Activated T-helper 9 cell treated with anti-CD3 and anti-CD28 coated beads, Interleukin-2, amount 50 U/mL, for 16 hours (primary cell): ENCODE results near the gene TMEM62.

Source experiments
- DNase-seq: peaks from one replicate; pipeline ENCODE4 v3.0.0-alpha.2; 2020; ENCODE audit warnings: low read depth

The TMEM62 gene

GRCh38 chr15:43133430-43134156 lies at the start of gene TMEM62:
TSS of gene TMEM62 (plus strand) at chr15:43133586. CDS start at chr15:43133803, 217 bp downstream.
- DNase-seq: peak; percentile 37

DNA sequence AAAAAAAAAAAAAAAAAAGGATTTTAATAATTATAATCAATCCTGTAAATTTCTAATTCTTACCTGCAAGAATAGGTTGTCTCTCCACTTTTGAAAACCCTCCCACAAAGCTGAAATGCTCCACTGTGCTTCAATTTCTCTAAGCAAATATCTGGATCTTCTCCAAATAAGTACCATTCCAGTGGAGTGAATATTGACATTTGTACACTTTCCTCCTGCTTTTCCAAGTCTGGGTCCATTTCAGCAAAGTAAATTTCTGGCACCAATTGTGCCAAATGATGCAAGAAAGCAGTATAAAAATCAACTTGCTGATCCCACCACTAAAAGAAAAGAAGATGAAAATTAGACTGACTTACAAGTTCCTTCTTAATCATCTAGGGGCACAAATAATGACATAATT lies 47.5 kb upstream of the TMEM62 start:
- no peak for DNase-seq

DNA sequence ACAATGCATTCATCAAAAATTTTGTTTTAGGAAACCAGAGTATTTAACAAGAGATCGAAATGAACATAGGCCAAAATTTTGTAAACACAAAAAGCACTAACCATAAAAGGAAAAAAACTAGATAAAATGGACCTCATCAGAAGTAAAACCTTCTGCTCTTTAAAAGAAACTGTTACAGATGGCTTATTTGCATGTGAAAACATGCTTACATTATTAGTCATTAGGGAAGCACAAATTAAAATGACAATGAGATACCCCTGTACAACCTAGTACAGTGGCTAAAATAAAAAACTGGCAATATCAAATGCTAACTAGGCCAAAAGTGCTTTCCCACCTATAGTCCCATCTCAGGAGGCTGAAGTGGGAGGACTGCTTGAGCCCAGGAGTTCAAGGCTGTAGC lies 46.8 kb upstream of the TMEM62 start:
- no peak for DNase-seq

- no peak for DNase-seq
Measured at GRCh38 chr15:43091859-43092258, 41.5 kb upstream of the TMEM62 start.

DNA sequence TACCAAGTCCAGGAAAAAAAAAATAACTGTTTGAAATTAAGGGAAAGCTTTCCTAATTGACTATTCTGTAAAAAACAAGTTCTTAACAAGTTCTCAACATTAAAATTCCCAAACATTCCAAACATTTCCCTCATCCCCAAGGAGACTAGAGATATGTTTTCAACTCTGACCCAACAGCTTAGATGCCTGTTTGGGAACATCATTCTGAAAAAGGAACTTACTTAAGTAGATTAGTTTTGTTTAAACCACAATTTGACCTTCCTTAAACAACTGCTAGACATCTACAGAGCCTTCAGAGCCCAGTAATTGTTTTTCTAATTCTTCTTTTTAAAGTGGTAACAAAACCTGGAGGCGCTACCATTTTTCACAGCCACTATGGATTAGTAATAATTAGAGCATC lies 40.4 kb upstream of the TMEM62 start:
- no peak for DNase-seq

GRCh38 chr15:43094416-43095030 lies 38.9 kb upstream of the TMEM62 start:
- no peak for DNase-seq

GRCh38 chr15:43095243-43095642 lies 38.1 kb upstream of the TMEM62 start:
- DNase-seq: no peak

GRCh38 chr15:43095708-43096347 lies 37.6 kb upstream of the TMEM62 start:
- DNase-seq: no peak

GRCh38 chr15:43096411-43096810 lies 37.0 kb upstream of the TMEM62 start:
- no peak for DNase-seq

GRCh38 chr15:43099105-43099845 lies 34.1 kb upstream of the TMEM62 start:
- no peak for DNase-seq

DNA sequence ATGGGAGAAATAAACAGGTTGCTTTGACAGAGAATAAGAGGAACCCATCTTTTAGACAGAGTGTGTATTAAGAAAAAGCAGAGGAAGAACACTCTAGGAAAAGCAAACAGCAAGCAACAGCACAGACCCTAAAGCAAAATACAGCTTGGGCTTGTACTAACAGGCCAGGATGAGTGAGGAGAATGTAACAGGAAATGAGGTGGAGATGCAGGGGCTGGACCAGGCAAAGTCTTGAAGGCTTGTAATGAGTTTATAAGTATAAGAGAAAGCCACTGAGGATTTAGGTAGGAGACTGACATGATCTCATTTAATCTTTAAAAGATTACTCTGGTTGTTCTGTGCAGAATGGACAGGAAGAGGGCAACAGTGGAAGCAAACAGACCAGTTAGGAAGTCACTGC lies 32.4 kb upstream of the TMEM62 start:
- DNase-seq: no peak

GRCh38 chr15:43102187-43102586 lies 31.2 kb upstream of the TMEM62 start:
- DNase-seq: no peak

DNA sequence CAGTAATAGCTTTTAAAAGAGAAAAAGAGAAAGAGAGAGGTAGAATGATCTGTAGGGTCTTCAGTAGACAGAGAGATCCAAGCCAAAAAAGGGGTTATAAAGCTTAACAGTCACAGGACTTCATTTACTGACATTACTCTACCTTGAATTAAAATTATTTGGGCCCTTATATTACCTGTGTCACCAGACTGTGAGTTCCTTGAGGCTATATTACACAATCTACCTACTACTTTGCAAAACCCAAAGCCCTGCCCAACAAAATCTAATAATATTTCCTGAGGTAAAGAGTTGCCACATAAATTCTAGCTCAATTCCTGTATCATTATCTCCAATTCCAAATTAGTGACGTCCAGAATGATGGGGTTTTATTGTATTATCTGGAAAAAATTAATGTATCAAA lies 29.5 kb upstream of the TMEM62 start:
- DNase-seq: no peak

DNA sequence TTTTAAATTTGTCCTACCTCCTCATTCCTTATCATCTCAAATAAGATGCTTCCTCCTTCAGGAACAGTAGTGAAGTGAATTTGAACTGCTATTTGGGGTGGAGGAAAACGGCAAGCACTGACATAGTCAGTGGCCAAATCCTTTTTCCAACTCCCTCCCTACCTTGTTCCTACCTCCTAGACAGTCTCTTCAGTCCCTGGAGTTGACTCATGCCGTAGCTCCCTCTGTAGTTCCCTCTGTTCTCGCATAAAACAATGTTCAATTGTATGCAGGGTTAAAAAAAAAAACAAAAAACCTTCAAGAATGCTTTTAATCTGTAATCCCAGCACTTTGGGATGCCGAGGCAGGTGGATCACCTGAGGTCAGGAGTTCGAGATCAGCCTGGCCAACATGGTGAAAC lies 29.0 kb upstream of the TMEM62 start:
- DNase-seq: no peak

DNA sequence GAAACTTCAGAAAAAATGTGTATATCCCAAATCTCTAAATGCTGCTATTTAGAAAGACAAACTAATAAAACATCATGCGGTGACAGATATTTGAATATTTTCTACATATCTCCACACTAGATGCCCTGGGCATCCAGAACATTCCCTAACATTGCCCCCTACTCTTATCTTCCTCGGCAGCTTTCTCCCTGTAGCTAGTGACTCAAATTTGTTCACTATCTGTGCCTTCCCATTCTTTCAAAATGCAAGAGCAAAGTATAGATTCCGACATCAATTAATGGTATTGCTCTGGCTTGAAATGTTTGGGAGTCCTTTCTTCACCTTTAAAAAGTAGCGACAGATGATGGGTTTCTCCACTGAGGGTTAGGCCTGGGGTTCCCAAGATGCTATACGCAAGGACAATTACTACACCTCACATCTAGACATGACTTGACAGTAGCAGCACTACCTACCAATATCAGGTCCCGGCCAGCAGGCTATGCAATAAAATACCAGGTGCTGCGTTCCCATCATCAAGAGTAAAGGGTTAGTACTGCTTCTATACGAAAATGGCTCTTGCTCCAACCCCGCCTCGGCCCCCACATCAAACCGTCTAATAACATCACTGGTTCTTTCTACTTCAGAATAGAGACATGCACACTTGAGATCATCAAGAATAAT lies 28.2 kb upstream of the TMEM62 start:
- DNase-seq: peak; percentile 3

DNA sequence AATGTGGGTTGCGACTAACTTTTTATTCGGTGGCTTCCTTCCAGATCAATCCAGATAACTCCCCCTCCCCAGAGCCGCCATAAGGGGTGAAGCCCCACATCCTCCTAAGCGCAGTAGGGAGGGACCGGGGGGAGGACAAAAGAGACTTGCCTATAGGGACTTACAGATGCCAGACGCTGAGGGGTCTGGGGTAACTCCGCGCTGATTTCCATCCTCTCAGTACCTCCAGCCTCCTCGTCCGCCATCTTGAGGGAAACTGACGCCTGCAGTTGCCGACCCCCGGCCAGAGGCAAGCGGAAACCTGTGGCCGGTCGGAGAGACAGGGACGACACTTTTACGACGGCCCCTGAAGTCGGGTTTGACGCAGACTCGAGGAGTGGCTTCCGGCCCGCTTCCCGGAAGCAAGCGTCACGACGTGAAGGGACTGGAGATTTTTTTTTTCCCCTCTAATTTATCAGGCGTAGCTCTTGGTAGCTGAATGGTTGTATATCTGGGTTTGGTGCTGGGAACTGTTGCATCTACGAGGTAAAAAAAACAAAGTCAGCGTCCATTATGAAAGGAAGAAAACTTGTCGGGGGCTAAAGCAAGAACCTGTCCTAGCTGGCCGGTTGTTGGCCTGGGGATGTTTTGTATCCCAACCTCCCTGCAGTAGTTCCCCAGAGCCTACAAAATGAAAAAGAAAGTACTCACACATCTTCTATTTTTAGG lies 27.5 kb upstream of the TMEM62 start, which contains the start of gene UBR1:
TSS of gene UBR1 (minus strand) at position 261 of the 708 bp plus-strand sequence. CDS start at position 245, 16 bp downstream.
- peak; percentile 81 for DNase-seq

GRCh38 chr15:43106486-43106829 lies 26.9 kb upstream of the TMEM62 start:
- DNase-seq: no peak

DNA sequence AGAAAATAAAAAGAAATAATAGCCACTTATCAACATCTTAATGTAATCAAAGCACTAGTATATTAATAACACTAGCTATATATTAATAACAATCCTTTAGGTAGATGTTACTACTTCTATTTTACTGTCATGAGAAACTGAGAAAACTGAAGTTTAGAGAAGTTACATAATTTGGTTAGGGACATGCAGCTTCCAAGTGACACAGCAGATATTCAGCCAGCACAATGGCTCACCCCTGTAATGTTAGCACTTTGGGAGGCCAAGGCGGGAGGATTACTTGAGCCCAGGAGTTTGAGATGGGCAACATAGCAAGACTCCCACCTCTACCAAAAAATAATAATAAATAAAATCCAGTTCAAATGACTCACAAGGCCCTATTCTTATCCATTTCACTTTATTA lies 25.6 kb upstream of the TMEM62 start:
- DNase-seq: no peak

GRCh38 chr15:43111354-43111753 lies 22.0 kb upstream of the TMEM62 start:
- DNase-seq: no peak

GRCh38 chr15:43118286-43118685 lies 15.1 kb upstream of the TMEM62 start:
- no peak for DNase-seq

DNA sequence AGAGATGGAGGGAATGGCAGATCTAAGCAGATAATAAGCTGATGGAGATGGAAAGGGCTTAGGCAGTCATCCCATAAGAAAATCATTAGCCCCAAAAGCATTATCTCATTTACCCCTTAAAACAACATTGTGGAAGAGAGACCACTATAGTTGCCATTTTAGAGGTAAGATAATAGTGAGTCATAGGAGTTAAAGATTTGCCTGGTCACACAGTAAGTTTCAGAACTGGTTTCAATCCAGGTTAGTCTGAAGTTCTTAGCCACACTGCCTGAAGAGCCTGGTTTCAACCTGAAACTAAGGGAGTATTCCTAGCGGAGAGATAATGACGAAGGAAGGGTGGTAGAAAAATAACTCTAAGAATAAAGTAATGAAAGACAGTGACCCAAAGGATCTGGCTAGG lies 14.6 kb upstream of the TMEM62 start:
- DNase-seq: no peak

- DNase-seq: no peak
Measured at GRCh38 chr15:43121863-43122262, 11.5 kb upstream of the TMEM62 start.
